ENCODE results near the gene UPB1. TPM values are rescaled to one million over a fixed set of nuclear protein-coding genes. Genes with fewer than 3 reads are reported as not detected.
A peak's percentile ranks its signal among the peaks of the same experiment; 100 is the strongest.

UPB1 gene
- total RNA-seq, 2 donors from 2014 or later = 0.52 TPM; not detected in 1

- DNase-seq (no peak), ATAC-seq (no peak)
- TF ChIP-seq, protein P1, sequence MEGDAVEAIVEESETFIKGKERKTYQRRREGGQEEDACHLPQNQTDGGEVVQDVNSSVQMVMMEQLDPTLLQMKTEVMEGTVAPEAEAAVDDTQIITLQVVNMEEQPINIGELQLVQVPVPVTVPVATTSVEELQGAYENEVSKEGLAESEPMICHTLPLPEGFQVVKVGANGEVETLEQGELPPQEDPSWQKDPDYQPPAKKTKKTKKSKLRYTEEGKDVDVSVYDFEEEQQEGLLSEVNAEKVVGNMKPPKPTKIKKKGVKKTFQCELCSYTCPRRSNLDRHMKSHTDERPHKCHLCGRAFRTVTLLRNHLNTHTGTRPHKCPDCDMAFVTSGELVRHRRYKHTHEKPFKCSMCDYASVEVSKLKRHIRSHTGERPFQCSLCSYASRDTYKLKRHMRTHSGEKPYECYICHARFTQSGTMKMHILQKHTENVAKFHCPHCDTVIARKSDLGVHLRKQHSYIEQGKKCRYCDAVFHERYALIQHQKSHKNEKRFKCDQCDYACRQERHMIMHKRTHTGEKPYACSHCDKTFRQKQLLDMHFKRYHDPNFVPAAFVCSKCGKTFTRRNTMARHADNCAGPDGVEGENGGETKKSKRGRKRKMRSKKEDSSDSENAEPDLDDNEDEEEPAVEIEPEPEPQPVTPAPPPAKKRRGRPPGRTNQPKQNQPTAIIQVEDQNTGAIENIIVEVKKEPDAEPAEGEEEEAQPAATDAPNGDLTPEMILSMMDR (IDR thresholded peaks at IDR 0.05) = no peak
- TF ChIP-seq POLR2A (IDR thresholded peaks at IDR 0.05) = no peak
- intact Hi-C loops (cut with DNase I) = no loop called here
- H3K4me3 ChIP-seq = no peak overlapping the region
- H3K27me3 ChIP-seq = no peaks in the 10 kb centered on the region
- WGBS, 2 donors = 38 to 45% methylated on average over 3 of the region's 3 CpGs
- no peaks in the 10 kb centered on the region for H3K9me3 ChIP-seq
- peaks cover 36% of the 10 kb centered on the region for H3K4me1 ChIP-seq
- no peaks in the 10 kb centered on the region for H3K36me3 ChIP-seq (replicated peaks in 1 of 2; ENCODE audit: insufficient read depth in 1 of 2, low read depth in 2 of 2)
- no peak overlapping the region for H3K27ac ChIP-seq
Observed at GRCh38 chr22:24512043-24512442, 16.9 kb downstream of the UPB1 start.

DNA sequence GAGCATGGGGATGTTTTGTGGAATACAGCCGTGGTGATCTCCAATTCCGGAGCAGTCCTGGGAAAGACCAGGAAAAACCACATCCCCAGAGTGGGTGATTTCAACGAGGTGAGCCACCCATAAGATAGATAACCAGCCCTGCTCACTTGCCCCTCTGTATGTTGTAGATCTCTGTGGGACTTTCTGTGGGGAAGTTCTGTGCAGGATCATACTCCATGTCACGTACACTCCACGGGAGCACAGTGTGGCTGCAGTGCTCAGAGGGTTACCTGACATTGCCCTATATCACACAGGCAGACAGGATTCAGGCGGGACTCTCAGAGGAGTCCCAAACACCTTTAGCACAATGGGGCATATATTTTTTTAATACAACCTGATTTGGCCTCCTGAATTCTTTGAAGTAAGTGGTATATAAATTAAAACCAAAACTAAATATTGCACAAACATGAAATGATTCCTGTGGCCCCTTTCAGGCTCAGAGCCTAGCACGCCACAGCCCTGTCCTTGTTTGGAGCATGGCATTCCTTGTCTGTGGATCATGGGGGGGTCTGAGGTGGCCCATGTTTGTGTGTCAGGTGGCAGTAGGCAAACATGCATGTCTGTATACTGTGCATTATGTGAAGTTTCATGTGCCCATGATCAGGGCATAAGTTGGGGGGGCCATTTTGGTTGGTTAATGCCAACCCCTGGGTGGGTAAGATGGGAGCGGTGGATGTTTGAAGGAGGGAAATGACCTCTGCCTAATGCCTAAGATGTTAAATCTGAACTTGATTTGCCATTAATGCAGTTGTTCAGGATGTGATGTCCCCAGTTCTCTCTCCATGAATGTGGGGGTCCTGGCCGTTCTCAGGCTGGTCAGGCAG lies 18.5 kb downstream of the UPB1 start:
- TF ChIP-seq, protein P1 (IDR thresholded peaks at IDR 0.05) = no peak
- TF ChIP-seq POLR2A (IDR thresholded peaks at IDR 0.05) = no peak
- H3K27me3 ChIP-seq = no peaks in the 10 kb centered on the region
- H3K27ac ChIP-seq = no peak overlapping the region
- DNase-seq (no peak), ATAC-seq (no peak)
- H3K4me3 ChIP-seq = no peak overlapping the region
- no peaks in the 10 kb centered on the region for H3K9me3 ChIP-seq
- WGBS, 2 donors = 82% methylated on average over 9 of the region's 9 CpGs
- peaks cover 36% of the 10 kb centered on the region for H3K4me1 ChIP-seq
- no peaks in the 10 kb centered on the region for H3K36me3 ChIP-seq (replicated peaks in 1 of 2; ENCODE audit: insufficient read depth in 1 of 2, low read depth in 2 of 2)
- intact Hi-C loops (cut with DNase I) = no loop called here

DNA sequence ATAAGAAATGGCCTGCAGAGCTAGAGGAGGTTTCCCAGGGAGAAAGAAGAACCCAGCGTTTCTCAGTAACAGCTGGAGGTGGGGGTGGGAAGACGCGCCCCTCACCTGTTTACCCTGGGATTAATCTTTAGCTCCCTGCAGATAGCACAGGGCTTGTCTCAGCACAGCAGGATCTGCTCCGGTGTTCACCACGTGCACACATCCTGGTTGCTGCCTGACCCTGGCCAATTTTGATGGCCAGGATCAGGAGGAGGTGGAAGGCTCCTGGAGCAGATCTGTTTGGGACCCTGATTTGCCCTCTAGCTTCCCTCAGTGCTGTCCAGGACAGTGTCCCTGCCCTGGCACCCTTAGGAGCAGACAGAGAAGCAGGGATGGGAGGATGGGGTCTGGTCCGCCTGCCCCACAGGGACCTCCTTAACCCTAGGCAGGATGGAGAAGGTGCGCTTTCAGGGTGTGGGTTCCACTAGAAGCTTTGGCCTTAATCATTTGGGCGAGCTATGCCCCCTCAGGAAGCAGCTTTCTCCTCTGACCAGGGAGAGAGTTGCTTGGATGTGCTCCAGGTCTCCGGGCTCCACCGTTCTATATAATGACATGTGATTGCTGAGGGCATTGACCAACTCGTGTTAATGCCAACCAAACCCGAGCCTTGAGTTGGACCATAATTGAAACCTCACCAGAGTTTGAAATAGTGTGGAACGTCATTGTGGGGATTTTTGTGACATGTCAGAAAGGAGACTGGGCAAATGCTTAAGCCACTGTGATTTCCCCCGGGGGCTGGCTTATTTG lies 19.3 kb downstream of the UPB1 start:
- H3K4me3 ChIP-seq = no peak overlapping the region
- no peaks in the 10 kb centered on the region for H3K36me3 ChIP-seq (replicated peaks in 1 of 2; ENCODE audit: insufficient read depth in 1 of 2, low read depth in 2 of 2)
- DNase-seq (peak in 3 of 4 donors; percentile 60 to 72 (median 66)), ATAC-seq (peak; percentile 66)
- intact Hi-C loops (cut with DNase I) = no loop called here
- H3K4me1 ChIP-seq = peaks cover 36% of the 10 kb centered on the region
- WGBS, 2 donors = 22 to 33% methylated on average over 10 to 14 of the region's 14 CpGs
- no peaks in the 10 kb centered on the region for H3K27me3 ChIP-seq
- TF ChIP-seq POLR2A (IDR thresholded peaks at IDR 0.05) = no peak
- H3K9me3 ChIP-seq = no peaks in the 10 kb centered on the region
- H3K27ac ChIP-seq = no peak overlapping the region

GRCh38 chr22:24515027-24515338 lies 19.9 kb downstream of the UPB1 start:
- intact Hi-C loops (cut with DNase I) = no loop called here
- H3K9me3 ChIP-seq = no peaks in the 10 kb centered on the region
- 90 to 96% methylated on average over 8 of the region's 8 CpGs for WGBS, 2 donors
- H3K4me3 ChIP-seq = no peak overlapping the region
- H3K36me3 ChIP-seq (replicated peaks in 1 of 2; ENCODE audit: insufficient read depth in 1 of 2, low read depth in 2 of 2) = no peaks in the 10 kb centered on the region
- TF ChIP-seq, protein P1 (IDR thresholded peaks at IDR 0.05) = no peak
- no peak for TF ChIP-seq POLR2A (IDR thresholded peaks at IDR 0.05)
- H3K27ac ChIP-seq = no peak overlapping the region
- H3K4me1 ChIP-seq = peaks cover 36% of the 10 kb centered on the region
- DNase-seq = no peak
- no peaks in the 10 kb centered on the region for H3K27me3 ChIP-seq
- ATAC-seq = no peak

GRCh38 chr22:24516301-24516737 lies 21.2 kb downstream of the UPB1 start:
- Histone ChIP-seq H3K4me1 (peaks cover 24% of the 10 kb centered on the region), H3K27me3 (no peaks in the 10 kb centered on the region), H3K9me3 (no peaks in the 10 kb centered on the region), H3K27ac (peak overlapping the region in 1 of 4 donors; percentile 10), H3K4me3 (no peak overlapping the region), H3K36me3 (replicated peaks in 1 of 2; ENCODE audit: insufficient read depth in 1 of 2, low read depth in 2 of 2) (no peaks in the 10 kb centered on the region)
- TF ChIP-seq, protein P1 (IDR thresholded peaks at IDR 0.05) = no peak
- TF ChIP-seq POLR2A (IDR thresholded peaks at IDR 0.05) = no peak
- 44 to 60% methylated on average over 1 to 3 of the region's 3 CpGs for WGBS, 2 donors
- peak in 2 of 4 donors; percentile 38 to 42 for DNase-seq
- peak; percentile 40 for ATAC-seq
- intact Hi-C loops (cut with DNase I) = no loop called here
